Heart left ventricle (tissue), 13 donors: ENCODE measurements around the gene TLE4.

Experiments
- POLR2A ChIP-seq, 2 donors: fragments of 450-650 bp; IDR thresholded peaks; one replicate each; pipeline ENCODE4 v1.6.1; 2017; ENCODE audit warnings: antibody characterized with exemption in 2 of 2, mild to moderate bottlenecking in 2 of 2, moderate library complexity in 2 of 2
- TF ChIP-seq, protein P1 (sequence below), 12 donors: fragments of 200-600 bp; sonication (generic) in 4 of 12; IDR thresholded peaks; one replicate each; pipeline versions ENCODE4 v1.5.0 to v1.8.0; 2018 to 2022; ENCODE audit warnings: antibody characterized with exemption in 12 of 12, mild to moderate bottlenecking in 5 of 12
- donor health status: ischemic (EF 13 %, LVEDD 7.1; RV severe dilation, severe dysfunction).
- donor health status: DM: no; HTN: yes; CAD: no.
- donor health status: DM: no; HTN: no; CAD: no.
- donor health status: ischemic (EF 25% LVEDD 6.9; RV normal size, moderate dysfunction).
- donor health status: ischemic (EF 25% LVEDD 5.7; RV mildly dilated, moderate dysfunction).
- donor health status: ischemic (EF 35%, LVEDD 5.7; RV mildly dilated, moderate dysfunction).
- donor health status: nonischemic (EF 11% LVEDD 7.7; RV severe dilation, severe dysfunction).
- donor health status: DM: yes; HTN: yes; CAD: no.
- donor health status: PGD.
- donor health status: ischemic (EF 29% LVEDD 5.4; RV normal size, mild dysfunction).
- donor health status: nonischemic (EF 23%, LVEDD 6.1; RV moderate dilation, normal function).

DNA sequence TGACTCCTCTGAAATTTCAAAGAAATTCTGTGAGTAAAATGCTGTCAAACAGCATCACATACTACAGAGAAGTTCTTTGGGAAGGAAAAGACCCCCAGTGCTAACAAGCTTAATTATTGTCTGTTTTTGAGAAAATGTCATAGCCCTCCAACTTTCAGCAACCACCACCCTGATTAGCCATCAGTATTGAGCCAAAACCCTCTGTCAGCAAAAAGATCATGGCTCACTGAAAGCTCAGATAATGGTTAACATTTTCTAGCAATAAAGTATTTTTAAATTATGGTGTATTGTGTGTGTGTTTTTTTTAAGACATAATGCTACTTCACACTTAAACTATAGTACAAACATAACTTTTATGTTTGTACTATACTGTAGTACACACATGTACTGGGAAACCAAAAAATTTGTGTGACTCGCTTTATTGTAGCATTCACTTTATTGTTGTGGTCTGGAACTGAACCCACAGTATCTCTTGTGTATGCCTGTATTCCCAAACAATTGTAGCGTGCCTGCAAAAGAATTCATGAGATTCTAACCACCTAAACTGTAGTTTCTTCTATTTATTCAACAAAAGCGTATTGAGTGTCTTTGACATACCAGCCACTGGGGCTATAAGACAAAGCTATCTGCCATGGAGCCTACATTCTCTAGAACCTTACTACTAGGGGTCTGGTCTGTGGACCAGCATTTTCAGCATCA lies 31.6 kb downstream of the TLE4 start:
- TF ChIP-seq, protein P1, sequence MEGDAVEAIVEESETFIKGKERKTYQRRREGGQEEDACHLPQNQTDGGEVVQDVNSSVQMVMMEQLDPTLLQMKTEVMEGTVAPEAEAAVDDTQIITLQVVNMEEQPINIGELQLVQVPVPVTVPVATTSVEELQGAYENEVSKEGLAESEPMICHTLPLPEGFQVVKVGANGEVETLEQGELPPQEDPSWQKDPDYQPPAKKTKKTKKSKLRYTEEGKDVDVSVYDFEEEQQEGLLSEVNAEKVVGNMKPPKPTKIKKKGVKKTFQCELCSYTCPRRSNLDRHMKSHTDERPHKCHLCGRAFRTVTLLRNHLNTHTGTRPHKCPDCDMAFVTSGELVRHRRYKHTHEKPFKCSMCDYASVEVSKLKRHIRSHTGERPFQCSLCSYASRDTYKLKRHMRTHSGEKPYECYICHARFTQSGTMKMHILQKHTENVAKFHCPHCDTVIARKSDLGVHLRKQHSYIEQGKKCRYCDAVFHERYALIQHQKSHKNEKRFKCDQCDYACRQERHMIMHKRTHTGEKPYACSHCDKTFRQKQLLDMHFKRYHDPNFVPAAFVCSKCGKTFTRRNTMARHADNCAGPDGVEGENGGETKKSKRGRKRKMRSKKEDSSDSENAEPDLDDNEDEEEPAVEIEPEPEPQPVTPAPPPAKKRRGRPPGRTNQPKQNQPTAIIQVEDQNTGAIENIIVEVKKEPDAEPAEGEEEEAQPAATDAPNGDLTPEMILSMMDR (IDR thresholded peaks at IDR 0.05): no peak
- TF ChIP-seq POLR2A (IDR thresholded peaks at IDR 0.05): no peak
